Gastroesophageal sphincter (tissue), 4 donors: ENCODE results near the gene HS6ST2. TPM values are rescaled to one million over a fixed set of nuclear protein-coding genes. Genes with fewer than 3 reads are reported as not detected.
"Not testable (repeated sequence)": the region's sequence is repeated elsewhere in the genome, so short reads cannot be mapped to it uniquely, and the experiment has no call there.

Source experiments
- ATAC-seq: fragments of 150-250 bp; one replicate; pipeline ENCODE4 v1.9.1; 2016; ENCODE audit warnings: mild to moderate bottlenecking, moderate library complexity
- H3K27ac ChIP-seq, 4 donors: fragments of 200-600 bp; sonication (generic) in 3 of 4; 1 replicate in 3 of 4; 2 replicates in 1 of 4; pipeline ENCODE4 v1.5.1; 2016 to 2019
- H3K27me3 ChIP-seq: fragments of 200-600 bp; sonication (generic); one replicate; pipeline ENCODE4 v1.5.1; 2019
- H3K36me3 ChIP-seq, 2 donors: fragments of 200-600 bp; sonication (generic); one replicate each; pipeline ENCODE4 v1.5.1; 2019; ENCODE audit warnings: control low read depth in 1 of 2
- H3K4me1 ChIP-seq, 3 donors: fragments of 200-600 bp; sonication (generic); 1 replicate in 2 of 3; 2 replicates in 1 of 3; pipeline ENCODE4 v1.5.1; 2016 to 2019; ENCODE audit warnings: control low read depth in 2 of 3
- H3K4me3 ChIP-seq, 2 donors: fragments of 200-600 bp; sonication (generic); one replicate each; pipeline ENCODE4 v1.5.1; 2019; ENCODE audit warnings: mild to moderate bottlenecking in 1 of 2, moderate library complexity in 1 of 2
- H3K9me3 ChIP-seq, 3 donors: fragments of 200-600 bp; sonication (generic); one replicate each; pipeline ENCODE4 v1.5.1; 2017 to 2019; ENCODE audit warnings: control low read depth in 2 of 3
- CTCF ChIP-seq, 4 experiments: fragments of 200-600 bp in 2 of 4; fragments of 450-650 bp in 2 of 4; sonication (generic) in 1 of 4; IDR thresholded peaks; one replicate each; pipeline ENCODE4 v1.5.1; 2017 to 2019; ENCODE audit warnings: antibody characterized with exemption in 4 of 4, mild to moderate bottlenecking in 2 of 4, moderate library complexity in 2 of 4
- EP300 ChIP-seq: sonication (generic); formaldehyde crosslinking; IDR thresholded peaks from one replicate; pipeline ENCODE4 v1.6.1; 2017; ENCODE audit warnings: antibody characterized with exemption, mild to moderate bottlenecking
- POLR2A ChIP-seq, 2 donors: fragments of 450-650 bp; IDR thresholded peaks; one replicate each; pipeline ENCODE4 v1.6.1; 2017; ENCODE audit warnings: antibody characterized with exemption in 2 of 2, mild to moderate bottlenecking in 2 of 2, moderate library complexity in 1 of 2
- POLR2AphosphoS5 ChIP-seq: sonication (generic); formaldehyde crosslinking; IDR thresholded peaks from one replicate; pipeline ENCODE4 v1.6.1; 2017; ENCODE audit warnings: antibody characterized with exemption
- WGBS, 2 donors: methylation state at CpG; one replicate each; pipeline ENCODE4 v1.1.5; 2018; ENCODE audit warnings: low coverage in 1 of 2; 5-methylcytosine and 5-hydroxymethylcytosine counted together
- total RNA-seq, 4 donors: library from RNA; depleted of rRNA; stranded (reverse); fragments of >200 nt; gene quantifications; one replicate each; pipeline ENCODE4 v1.1.0, GENCODE V29; 2016

The HS6ST2 gene
- total RNA-seq, 4 donors from 2014 or later = 0.08 to 1.9 (median 0.22) TPM

GRCh38 chrX:132900633-132901293, 57.7 kb downstream of the HS6ST2 start:
- Histone ChIP-seq H3K27me3 (no peaks in the 10 kb centered on the region), H3K36me3 (no peaks in the 10 kb centered on the region), H3K9me3 (no peaks in the 10 kb centered on the region), H3K4me3 (no peak overlapping the region), H3K27ac (no peak overlapping the region), H3K4me1 (no peaks in the 10 kb centered on the region)
- 63 to 71% methylated on average over 1 of the region's 1 CpG for WGBS, 2 donors
- ATAC-seq = no peak
- TF ChIP-seq EP300 (no peak), POLR2A (IDR thresholded peaks at IDR 0.05) (no peak), POLR2AphosphoS5 (no peak), CTCF (IDR thresholded peaks at IDR 0.05) (no peak)

- no peaks in the 10 kb centered on the region for H3K27me3 ChIP-seq
- ATAC-seq = no peak
- H3K4me1 ChIP-seq = no peaks in the 10 kb centered on the region
- H3K36me3 ChIP-seq = no peaks in the 10 kb centered on the region
- H3K4me3 ChIP-seq = no peak overlapping the region
- no peaks in the 10 kb centered on the region for H3K9me3 ChIP-seq
- no peak for TF ChIP-seq POLR2AphosphoS5
- TF ChIP-seq EP300 = no peak
- no peak for TF ChIP-seq POLR2A (IDR thresholded peaks at IDR 0.05)
- no peak for TF ChIP-seq CTCF (IDR thresholded peaks at IDR 0.05)
- no peak overlapping the region for H3K27ac ChIP-seq
These were observed 70.9 kb downstream of the HS6ST2 start for GRCh38 chrX:132887569-132887968.

GRCh38 chrX:132883358-132883915, 75.0 kb downstream of the HS6ST2 start:
- Histone ChIP-seq H3K4me3 (no peak overlapping the region), H3K4me1 (no peaks in the 10 kb centered on the region), H3K36me3 (no peaks in the 10 kb centered on the region), H3K9me3 (no peaks in the 10 kb centered on the region), H3K27ac (no peak overlapping the region), H3K27me3 (no peaks in the 10 kb centered on the region)
- WGBS, 2 donors = 69 to 82% methylated on average over 2 to 5 of the region's 5 CpGs
- TF ChIP-seq POLR2AphosphoS5 = no peak
- TF ChIP-seq POLR2A (IDR thresholded peaks at IDR 0.05) = no peak
- no peak for TF ChIP-seq CTCF (IDR thresholded peaks at IDR 0.05)
- TF ChIP-seq EP300 = no peak
- ATAC-seq = no peak

- H3K27ac ChIP-seq, ATAC-seq, H3K36me3 ChIP-seq, H3K9me3 ChIP-seq, H3K4me1 ChIP-seq, H3K4me3 ChIP-seq, H3K27me3 ChIP-seq: not testable (repeated sequence)
- no CpG with 5 or more reads among the region's 2 CpGs for WGBS, 2 donors
These were observed 77.7 kb downstream of the HS6ST2 start for GRCh38 chrX:132880753-132881152.

GRCh38 chrX:132877954-132878536, 80.4 kb downstream of the HS6ST2 start:
- Histone ChIP-seq H3K4me1 (no peaks in the 10 kb centered on the region), H3K9me3 (no peaks in the 10 kb centered on the region), H3K27ac (no peak overlapping the region), H3K4me3 (no peak overlapping the region), H3K36me3 (no peaks in the 10 kb centered on the region), H3K27me3 (no peaks in the 10 kb centered on the region)
- 72 to 94% methylated on average over 3 to 5 of the region's 5 CpGs for WGBS, 2 donors
- TF ChIP-seq POLR2AphosphoS5 (no peak), POLR2A (IDR thresholded peaks at IDR 0.05) (no peak), EP300 (no peak), CTCF (IDR thresholded peaks at IDR 0.05) (no peak)
- no peak for ATAC-seq
